Activated T-cell treated with anti-CD3 and anti-CD28 coated beads, Interleukin-2, amount 50 U/mL, for 72 hours (primary cell): ENCODE data around the gene LHPP. TPM values are rescaled to one million over a fixed set of nuclear protein-coding genes. Genes with fewer than 3 reads are reported as not detected.

ENCODE experiments used
- ATAC-seq, 2 donors: fragments of 150-1000 bp; cut with Tn5 transposase; replicated peaks in 1 of 2; 2 replicates each; pipeline ENCODE4 v1.10.0; 2021; ENCODE audit warnings: moderate library complexity in 2 of 2, mild to moderate bottlenecking in 1 of 2
- DNase-seq, 2 donors: peaks; one replicate each; pipeline ENCODE4 v3.0.0; 2021 to 2022; ENCODE audit warnings: mixed read lengths in 1 of 2
- H3K27ac Mint-ChIP-seq: one replicate; pipeline ENCODE4 v1.8.0; 2022; ENCODE audit warnings: mild to moderate bottlenecking, moderate library complexity, mixed read lengths
- H3K27me3 Mint-ChIP-seq: one replicate; pipeline ENCODE4 v1.8.0; 2022; ENCODE audit warnings: low read depth, mixed read lengths
- H3K36me3 Mint-ChIP-seq, 2 donors: one replicate each; pipeline ENCODE4 v1.8.0; 2022; ENCODE audit warnings: mixed read lengths in 2 of 2, mild to moderate bottlenecking in 1 of 2; ENCODE audit not compliant: insufficient read depth in 2 of 2
- H3K4me1 Mint-ChIP-seq: one replicate; pipeline ENCODE4 v1.8.0; 2022; ENCODE audit warnings: low read depth, mixed read lengths
- H3K4me3 Mint-ChIP-seq, 2 donors: one replicate each; pipeline ENCODE4 v1.8.0; 2022; ENCODE audit warnings: mild to moderate bottlenecking in 2 of 2, mixed read lengths in 2 of 2, moderate library complexity in 2 of 2
- H3K9me3 Mint-ChIP-seq, 2 donors: one replicate each; pipeline ENCODE4 v1.8.0; 2022; ENCODE audit warnings: mixed read lengths in 2 of 2
- total RNA-seq, 2 donors: library from RNA; stranded (reverse); gene quantifications; one replicate each; pipeline ENCODE4 v1.2.3, GENCODE V29; 2022

The LHPP gene
- total RNA-seq, 2 donors from 2014 or later, result 8.7 to 13.5 TPM

- peaks cover 0 to 2% of the 10 kb centered on the region in 2 donors for H3K36me3 Mint-ChIP-seq
- no peak overlapping the region for H3K27ac Mint-ChIP-seq
- no peaks in the 10 kb centered on the region for H3K4me1 Mint-ChIP-seq
- peaks cover 0 to 2% of the 10 kb centered on the region in 2 donors for H3K9me3 Mint-ChIP-seq
- no peak overlapping the region for H3K4me3 Mint-ChIP-seq
- no peak for ATAC-seq
- H3K27me3 Mint-ChIP-seq, result no peaks in the 10 kb centered on the region
- DNase-seq, result no peak
Measured at GRCh38 chr10:124482876-124483275, 21.3 kb downstream of the LHPP start.

- no peaks in the 10 kb centered on the region for H3K27me3 Mint-ChIP-seq
- H3K4me3 Mint-ChIP-seq, result no peak overlapping the region
- no peak for ATAC-seq
- no peak for DNase-seq
- no peaks in the 10 kb centered on the region for H3K4me1 Mint-ChIP-seq
- H3K27ac Mint-ChIP-seq, result no peak overlapping the region
- H3K9me3 Mint-ChIP-seq, result peaks cover 0 to 2% of the 10 kb centered on the region in 2 donors
- H3K36me3 Mint-ChIP-seq, result peaks cover 0 to 2% of the 10 kb centered on the region in 2 donors
Measured at GRCh38 chr10:124484031-124484430, 22.4 kb downstream of the LHPP start.

- peaks cover 0 to 2% of the 10 kb centered on the region in 2 donors for H3K36me3 Mint-ChIP-seq
- no peak for DNase-seq
- H3K4me1 Mint-ChIP-seq, result no peaks in the 10 kb centered on the region
- ATAC-seq, result no peak
- H3K4me3 Mint-ChIP-seq, result no peak overlapping the region
- H3K9me3 Mint-ChIP-seq, result peaks cover 0 to 2% of the 10 kb centered on the region in 2 donors
- no peaks in the 10 kb centered on the region for H3K27me3 Mint-ChIP-seq
- H3K27ac Mint-ChIP-seq, result no peak overlapping the region
Measured at GRCh38 chr10:124484661-124485060, 23.0 kb downstream of the LHPP start.

- H3K9me3 Mint-ChIP-seq, result peaks cover 0 to 2% of the 10 kb centered on the region in 2 donors
- ATAC-seq, result no peak
- H3K4me1 Mint-ChIP-seq, result no peaks in the 10 kb centered on the region
Measured at GRCh38 chr10:124486635-124487034, 25.0 kb downstream of the LHPP start.

GRCh38 chr10:124491105-124491504 is 29.5 kb downstream of the LHPP start:
- H3K27me3 Mint-ChIP-seq, result no peaks in the 10 kb centered on the region
- H3K27ac Mint-ChIP-seq, result no peak overlapping the region
- H3K9me3 Mint-ChIP-seq, result peaks cover 0 to 2% of the 10 kb centered on the region in 2 donors
- no peak overlapping the region for H3K4me3 Mint-ChIP-seq
- peaks cover 0 to 2% of the 10 kb centered on the region in 2 donors for H3K36me3 Mint-ChIP-seq
- DNase-seq, result no peak
- no peak for ATAC-seq
- peaks cover 9% of the 10 kb centered on the region for H3K4me1 Mint-ChIP-seq

More at GRCh38 chr10:124486635-124487034, 25.0 kb downstream of the LHPP start:
- Mint-ChIP-seq H3K27me3 (no peaks in the 10 kb centered on the region), H3K36me3 (peaks cover 0 to 2% of the 10 kb centered on the region in 2 donors), H3K27ac (no peak overlapping the region), H3K4me3 (no peak overlapping the region)
- DNase-seq, result no peak

- Mint-ChIP-seq H3K4me3 (no peak overlapping the region), H3K27me3 (no peaks in the 10 kb centered on the region)
Measured at GRCh38 chr10:124492266-124492665, 30.6 kb downstream of the LHPP start.

GRCh38 chr10:124493214-124493882 is 31.7 kb downstream of the LHPP start:
- Mint-ChIP-seq H3K9me3 (no peaks in the 10 kb centered on the region), H3K36me3 (no peaks in the 10 kb centered on the region), H3K27ac (no peak overlapping the region), H3K4me3 (peak overlapping the region in 1 of 2 donors; percentile 82), H3K4me1 (peaks cover 9% of the 10 kb centered on the region), H3K27me3 (no peaks in the 10 kb centered on the region)
- ATAC-seq, result no peak
- no peak for DNase-seq

More at GRCh38 chr10:124492266-124492665, 30.6 kb downstream of the LHPP start:
- Mint-ChIP-seq H3K36me3 (no peaks in the 10 kb centered on the region), H3K4me1 (peaks cover 9% of the 10 kb centered on the region), H3K9me3 (no peaks in the 10 kb centered on the region), H3K27ac (no peak overlapping the region)
- ATAC-seq (no peak), DNase-seq (no peak)

- Mint-ChIP-seq H3K27me3 (no peaks in the 10 kb centered on the region), H3K9me3 (no peaks in the 10 kb centered on the region), H3K27ac (no peak overlapping the region), H3K36me3 (no peaks in the 10 kb centered on the region), H3K4me1 (peaks cover 9% of the 10 kb centered on the region), H3K4me3 (peak overlapping the region; percentile 62 to 82)
- DNase-seq (peak; percentile 4 to 10), ATAC-seq (no peak)
Measured at GRCh38 chr10:124494046-124494807, 32.6 kb downstream of the LHPP start.

- Mint-ChIP-seq H3K4me3 (no peak overlapping the region), H3K4me1 (peaks cover 9% of the 10 kb centered on the region), H3K27me3 (no peaks in the 10 kb centered on the region), H3K9me3 (no peaks in the 10 kb centered on the region), H3K36me3 (no peaks in the 10 kb centered on the region), H3K27ac (no peak overlapping the region)
- ATAC-seq, result no peak
- DNase-seq, result no peak
Measured at GRCh38 chr10:124495162-124495561, 33.5 kb downstream of the LHPP start.

GRCh38 chr10:124495725-124496124 is 34.1 kb downstream of the LHPP start:
- Mint-ChIP-seq H3K4me3 (no peak overlapping the region), H3K27ac (no peak overlapping the region), H3K4me1 (peaks cover 9% of the 10 kb centered on the region), H3K27me3 (no peaks in the 10 kb centered on the region), H3K36me3 (peaks cover under 1 to 1% of the 10 kb centered on the region in 2 donors), H3K9me3 (peaks cover 0 to under 1% of the 10 kb centered on the region in 2 donors)
- no peak for ATAC-seq
- no peak for DNase-seq

- Mint-ChIP-seq H3K27me3 (no peaks in the 10 kb centered on the region), H3K27ac (no peak overlapping the region), H3K4me1 (peaks cover 9% of the 10 kb centered on the region), H3K4me3 (no peak overlapping the region), H3K9me3 (peaks cover 0 to 3% of the 10 kb centered on the region in 2 donors), H3K36me3 (peaks cover 4 to 5% of the 10 kb centered on the region in 2 donors)
- DNase-seq, result no peak
- ATAC-seq, result no peak
Measured at GRCh38 chr10:124496150-124496549, 34.5 kb downstream of the LHPP start.

- Mint-ChIP-seq H3K27me3 (no peaks in the 10 kb centered on the region), H3K4me1 (peaks cover 9% of the 10 kb centered on the region), H3K9me3 (peaks cover under 1 to 3% of the 10 kb centered on the region in 2 donors), H3K4me3 (no peak overlapping the region), H3K36me3 (peaks cover 4 to 5% of the 10 kb centered on the region in 2 donors), H3K27ac (no peak overlapping the region)
- ATAC-seq (no peak), DNase-seq (no peak)
Measured at GRCh38 chr10:124496620-124497019, 35.0 kb downstream of the LHPP start.

- no peaks in the 10 kb centered on the region for H3K27me3 Mint-ChIP-seq
- DNase-seq, result no peak
- no peak overlapping the region for H3K4me3 Mint-ChIP-seq
- peaks cover 9% of the 10 kb centered on the region for H3K4me1 Mint-ChIP-seq
- H3K27ac Mint-ChIP-seq, result no peak overlapping the region
- ATAC-seq, result no peak
- H3K9me3 Mint-ChIP-seq, result peaks cover 2 to 3% of the 10 kb centered on the region in 2 donors
- H3K36me3 Mint-ChIP-seq, result peaks cover 5 to 6% of the 10 kb centered on the region in 2 donors
Measured at GRCh38 chr10:124497196-124497881, 35.7 kb downstream of the LHPP start.
